HepG2 (cell line): Measurements from ENCODE around the gene ARHGAP22. TPM values are rescaled to one million over a fixed set of nuclear protein-coding genes. Genes with fewer than 3 reads are reported as not detected.

Experiments
- ATAC-seq: fragments of 200-7000 bp; cut with Tn5 transposase; 3 replicates; pipeline ENCODE4 v1.9.1; 2020; ENCODE audit warnings: mild to moderate bottlenecking, moderate library complexity
- BruUV-seq: library from RNA; stranded (reverse); fragments of 400-500 nt; replicated peaks from 2 replicates; lab custom pipeline; 2021; lab: Mats Ljungman, UMichigan
- CTCF ChIA-PET: fragments of 300-600 bp; formaldehyde crosslinking; extraction: SDS; loops from one replicate; lab custom pipeline; 2021; ENCODE audit warnings: low total read pairs, inconsistent platforms, low intra/inter-chr PET ratio; lab: Yijun Ruan, JAX
- POLR2A ChIA-PET: fragments of 350-600 bp; sonication (Branson Sonifier 250); formaldehyde crosslinking; loops from one replicate; lab custom pipeline; 2020; ENCODE audit warnings: antibody characterized with exemption, inconsistent platforms; lab: Yijun Ruan, JAX
- DNase-seq: peaks from one replicate; pipeline ENCODE4 v3.0.0-alpha.2; 2015; ENCODE audit warnings: low spot score
- FAIRE-seq: peaks from 3 replicates; lab custom pipeline; 2011; peaks lifted over from hg19 to GRCh38; lab: Jason Lieb, UNC
- H2AFZ ChIP-seq: one replicate; pipeline ENCODE4 v1.6.1; 2011; ENCODE audit warnings: low read length, inconsistent platforms
- H3K27ac ChIP-seq: fragments of 300-600 bp; 3 replicates; pipeline ENCODE4 v1.8.0; 2011; ENCODE audit warnings: mixed run types, mild to moderate bottlenecking, mixed read lengths, low read length, inconsistent platforms; ENCODE audit not compliant: insufficient read depth; ENCODE audit errors: extremely low read length
- H3K27me3 ChIP-seq, 2 experiments: fragments of 200-600 bp in 1 of 2; 2 replicates in 1 of 2; 3 replicates in 1 of 2; pipeline versions ENCODE4 v1.6.0 to v1.8.0; 2011; ENCODE audit warnings: low read length in 2 of 2, mild to moderate bottlenecking in 2 of 2, moderate library complexity in 2 of 2, inconsistent platforms in 1 of 2; ENCODE audit not compliant: insufficient read depth in 2 of 2, control insufficient read depth in 1 of 2
- H3K36me3 ChIP-seq, 2 experiments: fragments of 200-600 bp in 1 of 2; replicated peaks in 1 of 2; 2 replicates in 1 of 2; 3 replicates in 1 of 2; pipeline versions ENCODE4 v1.5.1 to v1.8.0; 2011; ENCODE audit warnings: low read length in 2 of 2, inconsistent platforms in 1 of 2; ENCODE audit not compliant: insufficient read depth in 2 of 2, control insufficient read depth in 1 of 2
- H3K4me1 ChIP-seq: 2 replicates; pipeline ENCODE4 v1.5.1; 2012; ENCODE audit warnings: low read length, inconsistent platforms; ENCODE audit not compliant: insufficient read depth
- H3K4me2 ChIP-seq: 2 replicates; pipeline ENCODE4 v1.6.0; 2011; ENCODE audit warnings: low read depth, low read length, inconsistent platforms
- H3K4me3 ChIP-seq, 3 experiments: fragments of 200-600 bp in 1 of 3; sonication (generic), shearing (Covaris generic) in 1 of 3; replicated peaks in 1 of 3; 2 replicates each; pipeline ENCODE4 v1.5.1; 2011 to 2016; ENCODE audit warnings: low read length in 3 of 3, inconsistent platforms in 2 of 3, low read depth in 2 of 3, mild to moderate bottlenecking in 2 of 3, control low read depth in 1 of 3, mixed read lengths in 1 of 3; ENCODE audit not compliant: insufficient read depth in 1 of 3
- H3K79me2 ChIP-seq: one replicate; pipeline ENCODE4 v1.6.1; 2011; ENCODE audit warnings: low read length, inconsistent platforms; ENCODE audit not compliant: insufficient read depth
- H3K9ac ChIP-seq: 2 replicates; pipeline ENCODE4 v1.6.0; 2011; ENCODE audit warnings: mild to moderate bottlenecking, low read depth, low read length, inconsistent platforms; ENCODE audit not compliant: insufficient read depth
- H3K9me3 ChIP-seq: 2 replicates; pipeline ENCODE4 v1.5.1; 2012; ENCODE audit warnings: mild to moderate bottlenecking, low read length
- H4K20me1 ChIP-seq: 2 replicates; pipeline ENCODE4 v1.6.0; 2011; ENCODE audit warnings: inconsistent platforms, mild to moderate bottlenecking, low read length, moderate library complexity; ENCODE audit not compliant: insufficient read depth
- AKNA ChIP-seq: sonication (generic); formaldehyde crosslinking; IDR thresholded peaks from 2 replicates; pipeline ENCODE4 v1.4.0; 2020; ENCODE audit warnings: missing genetic modification reagents, borderline replicate concordance
- ARNT2 ChIP-seq: sonication (generic); formaldehyde crosslinking; IDR thresholded peaks from 2 replicates; pipeline ENCODE4 v1.8.0; 2022; ENCODE audit warnings: mild to moderate bottlenecking, low read depth, missing genetic modification reagents, moderate library complexity
- CBFB ChIP-seq: sonication (generic); formaldehyde crosslinking; IDR thresholded peaks from 2 replicates; pipeline ENCODE4 v1.4.0; 2020; ENCODE audit warnings: missing genetic modification reagents
- CHD4 ChIP-seq: fragments of 200-600 bp; sonication (generic); IDR thresholded peaks from 2 replicates; pipeline ENCODE4 v1.7.0; 2017; ENCODE audit warnings: mild to moderate bottlenecking, low read length, borderline replicate concordance
- ELF4 ChIP-seq: sonication (generic); formaldehyde crosslinking; IDR thresholded peaks from 2 replicates; pipeline ENCODE4 v1.5.0; 2020; ENCODE audit warnings: missing genetic modification reagents, mild to moderate bottlenecking, moderate library complexity, borderline replicate concordance
- HDAC1 ChIP-seq: sonication (generic); formaldehyde crosslinking; IDR thresholded peaks from 2 replicates; pipeline ENCODE4 v1.5.1; 2020; ENCODE audit warnings: mild to moderate bottlenecking, missing genetic modification reagents
- MAFF ChIP-seq: IDR thresholded peaks from 2 replicates; pipeline ENCODE4 v1.6.1; 2011; ENCODE audit warnings: low read depth, low read length, improper control_type of control experiment
- MAZ ChIP-seq, 2 experiments: sonication (generic) in 1 of 2; formaldehyde crosslinking in 1 of 2; IDR thresholded peaks; 2 replicates each; pipeline versions ENCODE4 v1.5.0 to v1.6.1; 2012 to 2020; ENCODE audit warnings: low read depth in 2 of 2, mild to moderate bottlenecking in 2 of 2, borderline replicate concordance in 1 of 2, improper control_type of control experiment in 1 of 2, low read length in 1 of 2, missing genetic modification reagents in 1 of 2, moderate library complexity in 1 of 2
- MIXL1 ChIP-seq: IDR thresholded peaks from 2 replicates; pipeline ENCODE4 v1.6.1; 2016
- MYC ChIP-seq: sonication (generic); formaldehyde crosslinking; IDR thresholded peaks from 2 replicates; pipeline ENCODE4 v1.9.0; 2021; ENCODE audit warnings: missing genetic modification reagents, borderline replicate concordance
- ZBTB21 ChIP-seq: sonication (generic); formaldehyde crosslinking; IDR thresholded peaks from 2 replicates; pipeline ENCODE4 v1.4.0; 2020; ENCODE audit warnings: missing genetic modification reagents
- ZNF230 ChIP-seq: sonication (generic); formaldehyde crosslinking; IDR thresholded peaks from 2 replicates; pipeline ENCODE4 v1.4.0; 2020; ENCODE audit warnings: mild to moderate bottlenecking, missing genetic modification reagents
- ZNF512B ChIP-seq: sonication (generic); formaldehyde crosslinking; IDR thresholded peaks from 2 replicates; pipeline ENCODE4 v1.5.1; 2020; ENCODE audit warnings: missing genetic modification reagents, mild to moderate bottlenecking, borderline replicate concordance
- ZNF556 ChIP-seq: sonication (generic); formaldehyde crosslinking; IDR thresholded peaks from 2 replicates; pipeline ENCODE4 v1.4.0; 2020; ENCODE audit warnings: mild to moderate bottlenecking, missing genetic modification reagents, borderline replicate concordance
- ZNF598 ChIP-seq: sonication (generic); formaldehyde crosslinking; IDR thresholded peaks from 2 replicates; pipeline ENCODE4 v1.5.1; 2020; ENCODE audit warnings: mild to moderate bottlenecking, missing genetic modification reagents, borderline replicate concordance
- ZSCAN29 ChIP-seq: sonication (generic); formaldehyde crosslinking; conservative IDR thresholded peaks from 2 replicates; pipeline ENCODE4 v1.4.0; 2020; ENCODE audit warnings: mild to moderate bottlenecking, missing genetic modification reagents
- WGBS: methylation state at CpG from one replicate; pipeline ENCODE4 v1.1.6; 2017; ENCODE audit warnings: low lambda C conversion rate; 5-methylcytosine and 5-hydroxymethylcytosine counted together
- in situ Hi-C: cut with HindIII; loops from 2 replicates; pipeline ENCODE4 v1.10.0; 2017; ENCODE audit warnings: low pct_unique_long_range_greater_than_20kb; ENCODE audit not compliant: extremely low pct_ligation_motif_present
- intact Hi-C: fragments of 100-400 bp; cut with micrococcal nuclease; formaldehyde crosslinking; loops from one replicate; pipeline ENCODE4 v1.10.0; 2022; ENCODE audit not compliant: unreplicated experiment
- polyA plus RNA-seq, 8 experiments: library from polyadenylated mRNA; depleted of rRNA in 3 of 8; stranded (reverse) in 7 of 8; unstranded in 1 of 8; fragments of >200 nt; fragmentation: Illumina TruSeq in 4 of 8; extraction: Trizol in 4 of 8; gene quantifications; 2 replicates each; pipeline versions ENCODE4 v1.2.1 to v1.2.3, GENCODE V29; 2011 to 2016; ENCODE audit warnings: low read depth in 4 of 8, missing spikeins in 1 of 8, mixed read lengths in 1 of 8; ENCODE audit not compliant: insufficient read depth in 1 of 8
- total RNA-seq, 5 experiments: library from RNA; depleted of rRNA; stranded (reverse); fragments of >200 nt; fragmentation: Illumina TruSeq; extraction: Trizol; gene quantifications; 2 replicates each; pipeline ENCODE4 v1.2.3, GENCODE V29; 2016; ENCODE audit warnings: low read depth in 1 of 5
- TF ChIP-seq, protein P1 (sequence below): sonication (generic); formaldehyde crosslinking; IDR thresholded peaks from 2 replicates; pipeline ENCODE4 v1.5.1; 2020; ENCODE audit warnings: mild to moderate bottlenecking, missing genetic modification reagents, borderline replicate concordance

Gene ARHGAP22
- total and polyA plus RNA-seq, 2 of the 13 experiments (the other 11 are each of a cell fraction or from before 2014, with no cell fraction given): 0.08 to 0.38 TPM

- Histone ChIP-seq H3K9me3 (no peaks in the 10 kb centered on the region), H3K4me1 (no peaks in the 10 kb centered on the region), H3K79me2 (no peaks in the 10 kb centered on the region), H3K4me3 (no peak overlapping the region), H3K27ac (no peak overlapping the region), H3K27me3 (peaks cover 2% of the 10 kb centered on the region in 2 experiments; a peak in 1 of 5 replicates), H3K36me3 (no peaks in the 10 kb centered on the region), H3K4me2 (no peak overlapping the region), H4K20me1 (no peaks in the 10 kb centered on the region), H2AFZ (no peak overlapping the region), H3K9ac (no peak overlapping the region)
- DNase-seq (no peak), FAIRE-seq (no peak), ATAC-seq (no peak)
- in situ Hi-C loops (no loop called here), intact Hi-C loops (no loop called here)
- POLR2A ChIA-PET: no interaction called here
- BruUV-seq: no TSS peak
- CTCF ChIA-PET: no interaction called here
- WGBS: 4% methylated on average over 1 of the region's 1 CpG
- TF ChIP-seq ZBTB21 (CRISPR knock-in tag) (no peak), ZNF512B (CRISPR knock-in tag) (no peak), ZNF230 (no peak), ARNT2 (no peak), MAFF (no peak), MIXL1 (CRISPR knock-in tag) (no peak), ZNF556 (no peak), MYC (CRISPR knock-in tag) (no peak), CHD4 (no peak), HDAC1 (no peak), ZNF598 (CRISPR knock-in tag) (no peak), ZSCAN29 (CRISPR knock-in tag) (no peak), AKNA (CRISPR knock-in tag) (no peak), MAZ (IDR thresholded peaks at IDR 0.05; ENCODE audit: borderline replicate concordance, low read depth, low read length) (no peak), MAZ (CRISPR knock-in tag; IDR thresholded peaks at IDR 0.05; ENCODE audit: low read depth) (no peak), CBFB (CRISPR knock-in tag) (no peak), ELF4 (CRISPR knock-in tag) (no peak)
- TF ChIP-seq, protein P1, sequence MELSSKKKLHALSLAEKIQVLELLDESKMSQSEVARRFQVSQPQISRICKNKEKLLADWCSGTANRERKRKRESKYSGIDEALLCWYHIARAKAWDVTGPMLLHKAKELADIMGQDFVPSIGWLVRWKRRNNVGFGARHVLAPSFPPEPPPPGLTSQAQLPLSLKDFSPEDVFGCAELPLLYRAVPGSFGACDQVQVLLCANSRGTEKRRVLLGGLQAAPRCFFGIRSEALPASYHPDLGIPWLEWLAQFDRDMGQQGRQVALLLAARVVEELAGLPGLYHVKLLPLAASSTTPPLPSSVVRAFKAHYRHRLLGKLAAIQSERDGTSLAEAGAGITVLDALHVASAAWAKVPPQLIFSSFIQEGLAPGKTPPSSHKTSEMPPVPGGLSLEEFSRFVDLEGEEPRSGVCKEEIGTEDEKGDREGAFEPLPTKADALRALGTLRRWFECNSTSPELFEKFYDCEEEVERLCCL (CRISPR knock-in tag): no peak
Measured at GRCh38 chr10:48632166-48632565, 27.3 kb upstream of the ARHGAP22 start.
